Measurements from ENCODE around the gene PIF1. TPM values are rescaled to one million over a fixed set of nuclear protein-coding genes. Genes with fewer than 3 reads are reported as not detected.
A peak's percentile ranks its signal among the peaks of the same experiment; 100 is the strongest.

Gene PIF1
- total and polyA plus RNA-seq, 5 donors from 2014 or later, result 0.07 to 0.37 (median 0.29) TPM; not detected in 1

DNA sequence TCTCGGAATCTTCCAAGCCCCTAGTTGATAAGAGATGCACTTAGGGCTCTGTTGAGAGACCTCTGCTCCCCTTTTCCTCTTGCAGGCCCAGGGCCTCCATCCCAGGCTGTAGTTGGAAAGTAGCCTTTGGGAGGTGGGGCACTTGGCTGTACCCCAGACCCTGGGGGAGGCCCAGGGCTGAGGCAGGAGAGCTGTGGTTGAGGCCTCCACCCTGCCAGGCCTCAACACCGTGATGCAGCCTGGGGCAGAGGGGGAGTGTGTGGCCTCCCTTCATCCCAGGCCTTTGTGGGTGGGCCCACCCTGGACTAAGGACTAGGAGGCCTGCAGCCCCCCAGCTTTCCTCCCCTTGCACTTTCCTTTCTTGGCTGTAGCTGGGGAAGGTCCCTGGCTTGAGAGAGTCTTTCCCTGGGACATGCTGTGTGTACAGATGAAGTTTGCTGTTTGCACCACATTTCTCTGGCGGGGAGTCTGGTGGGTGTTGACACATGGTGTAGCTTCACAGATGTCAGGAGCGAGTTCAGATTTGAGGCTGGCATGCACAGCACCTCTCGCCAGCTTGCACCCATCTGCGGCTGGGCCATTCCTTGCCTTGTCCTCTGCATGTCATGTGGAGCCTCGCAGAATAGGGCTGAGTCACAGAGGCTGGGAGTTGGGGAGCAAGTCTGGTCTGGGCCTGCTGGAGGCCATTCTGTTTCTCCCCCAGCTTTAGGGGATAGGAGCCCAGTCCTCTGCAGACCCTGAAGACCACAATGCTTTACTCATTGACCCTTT lies 29.9 kb upstream of the PIF1 start:
- Histone ChIP-seq H3K4me3 (ENCODE audit: low read depth, low read length) (no peak overlapping the region), H3K27ac (ENCODE audit: insufficient read depth, low read length, poor library complexity, severe bottlenecking) (no peak overlapping the region), H3K36me3 (ENCODE audit: control insufficient read depth, insufficient read depth, low read length) (peaks cover 80% of the 10 kb centered on the region), H3K27me3 (ENCODE audit: control insufficient read depth, insufficient read depth, low read length) (no peaks in the 10 kb centered on the region), H3K9me3 (ENCODE audit: control insufficient read depth in 2 of 2, low read length in 2 of 2) (no peaks in the 10 kb centered on the region), H3K4me1 (ENCODE audit: control insufficient read depth, insufficient read depth, low read length, poor library complexity, severe bottlenecking) (peaks cover 27% of the 10 kb centered on the region)
- Mint-ChIP-seq H3K4me3 (no peak overlapping the region), H3K9me3 (peaks cover 0 to 2% (median 0%) of the 10 kb centered on the region in 7 donors), H3K36me3 (peaks cover 22% of the 10 kb centered on the region), H3K4me1 (peaks cover 9 to 72% (median 54%) of the 10 kb centered on the region in 4 donors), H3K27me3 (peaks cover 5% of the 10 kb centered on the region), H3K27ac (peak overlapping the region; percentile 54 to 87 (median 73))
- ATAC-seq (ENCODE audit: low read depth in 2 of 2), result no peak
- DNase-seq, result no peak

- Mint-ChIP-seq H3K27ac (peak overlapping the region in 2 of 3 donors; percentile 31 to 54), H3K4me1 (peaks cover 11 to 76% (median 56%) of the 10 kb centered on the region in 4 donors), H3K36me3 (peaks cover 29% of the 10 kb centered on the region), H3K9me3 (peaks cover 0 to 2% (median 0%) of the 10 kb centered on the region in 7 donors), H3K4me3 (no peak overlapping the region), H3K27me3 (peaks cover 5% of the 10 kb centered on the region)
- Histone ChIP-seq H3K36me3 (ENCODE audit: control insufficient read depth, insufficient read depth, low read length) (peaks cover 79% of the 10 kb centered on the region), H3K4me1 (ENCODE audit: control insufficient read depth, insufficient read depth, low read length, poor library complexity, severe bottlenecking) (peaks cover 27% of the 10 kb centered on the region), H3K27me3 (ENCODE audit: control insufficient read depth, insufficient read depth, low read length) (no peaks in the 10 kb centered on the region), H3K4me3 (ENCODE audit: low read depth, low read length) (no peak overlapping the region), H3K27ac (ENCODE audit: insufficient read depth, low read length, poor library complexity, severe bottlenecking) (no peak overlapping the region), H3K9me3 (ENCODE audit: control insufficient read depth in 2 of 2, low read length in 2 of 2) (no peaks in the 10 kb centered on the region)
- no peak for DNase-seq
- ATAC-seq (ENCODE audit: low read depth in 2 of 2), result no peak
Observed at GRCh38 chr15:64854526-64854925, 29.1 kb upstream of the PIF1 start.

- H3K27ac ChIP-seq (ENCODE audit: insufficient read depth, low read length, poor library complexity, severe bottlenecking), result no peak overlapping the region
- Mint-ChIP-seq H3K27me3 (peaks cover 5% of the 10 kb centered on the region), H3K9me3 (peaks cover 0 to 2% (median 0%) of the 10 kb centered on the region in 7 donors), H3K4me3 (peak overlapping the region in 1 of 4 donors; percentile 18), H3K36me3 (peaks cover 29% of the 10 kb centered on the region), H3K4me1 (peaks cover 11 to 76% (median 56%) of the 10 kb centered on the region in 4 donors), H3K27ac (no peak overlapping the region)
- peaks cover 27% of the 10 kb centered on the region for H3K4me1 ChIP-seq (ENCODE audit: control insufficient read depth, insufficient read depth, low read length, poor library complexity, severe bottlenecking)
- DNase-seq (no peak), ATAC-seq (ENCODE audit: low read depth in 2 of 2) (no peak)
- H3K4me3 ChIP-seq (ENCODE audit: low read depth, low read length), result no peak overlapping the region
- H3K27me3 ChIP-seq (ENCODE audit: control insufficient read depth, insufficient read depth, low read length), result no peaks in the 10 kb centered on the region
- H3K9me3 ChIP-seq (ENCODE audit: control insufficient read depth in 2 of 2, low read length in 2 of 2), result no peaks in the 10 kb centered on the region
- H3K36me3 ChIP-seq (ENCODE audit: control insufficient read depth, insufficient read depth, low read length), result peaks cover 76% of the 10 kb centered on the region
Observed at GRCh38 chr15:64854041-64854440, 28.6 kb upstream of the PIF1 start.

GRCh38 chr15:64851503-64851840 lies 26.0 kb upstream of the PIF1 start:
- H3K27me3 Mint-ChIP-seq, result peaks cover 5% of the 10 kb centered on the region
- ATAC-seq (ENCODE audit: low read depth in 2 of 2) (no peak), DNase-seq (no peak)
- Histone ChIP-seq H3K4me3 (ENCODE audit: low read depth, low read length) (no peak overlapping the region), H3K4me1 (ENCODE audit: control insufficient read depth, insufficient read depth, low read length, poor library complexity, severe bottlenecking) (peaks cover 26% of the 10 kb centered on the region), H3K27me3 (ENCODE audit: control insufficient read depth, insufficient read depth, low read length) (no peaks in the 10 kb centered on the region), H3K9me3 (ENCODE audit: control insufficient read depth in 2 of 2, low read length in 2 of 2) (no peaks in the 10 kb centered on the region), H3K27ac (ENCODE audit: insufficient read depth, low read length, poor library complexity, severe bottlenecking) (no peak overlapping the region), H3K36me3 (ENCODE audit: control insufficient read depth, insufficient read depth, low read length) (peaks cover 68% of the 10 kb centered on the region)
- H3K4me3 Mint-ChIP-seq, result no peak overlapping the region
- peaks cover 0 to 2% (median 0%) of the 10 kb centered on the region in 7 donors for H3K9me3 Mint-ChIP-seq
- peaks cover 11 to 75% (median 57%) of the 10 kb centered on the region in 4 donors for H3K4me1 Mint-ChIP-seq
- peak overlapping the region; percentile 21 to 86 (median 78) for H3K27ac Mint-ChIP-seq
- H3K36me3 Mint-ChIP-seq, result peaks cover 37% of the 10 kb centered on the region

DNA sequence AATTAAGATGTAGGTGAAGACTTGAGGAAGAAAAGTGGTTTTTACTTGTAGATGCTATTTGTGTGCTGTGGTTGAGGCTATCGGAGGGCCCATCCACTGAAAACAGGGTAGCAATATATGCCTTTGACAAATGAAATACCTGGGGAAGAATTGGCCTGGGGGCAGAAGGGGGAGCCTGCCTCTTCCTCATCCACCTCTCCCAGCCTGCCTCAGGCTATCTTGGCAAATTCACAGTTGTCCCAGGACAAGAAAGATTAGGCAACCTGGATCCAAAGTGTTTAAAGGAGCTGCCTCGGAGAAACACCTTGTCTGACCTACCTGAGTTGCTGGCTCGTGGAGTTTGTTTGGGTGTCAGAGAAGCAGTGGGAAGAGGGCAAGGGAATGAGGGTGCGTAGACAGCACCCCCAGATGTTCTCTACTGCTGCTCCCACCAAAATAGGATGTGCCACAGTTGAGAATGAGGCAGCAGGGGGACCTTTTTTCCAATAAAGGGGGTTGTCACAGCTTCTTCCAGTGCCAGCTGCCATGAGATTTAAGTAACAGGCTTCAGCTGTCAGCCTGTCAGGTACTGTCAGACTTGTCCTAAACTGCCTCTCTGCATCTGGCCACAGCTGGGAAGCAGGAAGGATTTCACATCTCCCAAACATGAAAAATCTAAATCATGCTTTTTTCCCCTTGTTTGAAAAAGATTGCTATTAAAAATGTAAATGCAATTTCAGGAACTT lies 25.5 kb upstream of the PIF1 start:
- Mint-ChIP-seq H3K27ac (peak overlapping the region in 2 of 3 donors; percentile 21 to 52), H3K36me3 (peaks cover 33% of the 10 kb centered on the region), H3K4me3 (peak overlapping the region in 2 of 4 donors; percentile 54 to 69), H3K4me1 (peaks cover 6 to 74% (median 54%) of the 10 kb centered on the region in 4 donors), H3K27me3 (peaks cover 5% of the 10 kb centered on the region), H3K9me3 (peaks cover 0 to 2% (median 0%) of the 10 kb centered on the region in 7 donors)
- Histone ChIP-seq H3K9me3 (ENCODE audit: control insufficient read depth in 2 of 2, low read length in 2 of 2) (no peaks in the 10 kb centered on the region), H3K4me1 (ENCODE audit: control insufficient read depth, insufficient read depth, low read length, poor library complexity, severe bottlenecking) (peaks cover 27% of the 10 kb centered on the region), H3K4me3 (ENCODE audit: low read depth, low read length) (no peak overlapping the region), H3K27me3 (ENCODE audit: control insufficient read depth, insufficient read depth, low read length) (no peaks in the 10 kb centered on the region), H3K27ac (ENCODE audit: insufficient read depth, low read length, poor library complexity, severe bottlenecking) (no peak overlapping the region), H3K36me3 (ENCODE audit: control insufficient read depth, insufficient read depth, low read length) (peaks cover 63% of the 10 kb centered on the region)
- ATAC-seq (ENCODE audit: low read depth in 2 of 2) (no peak), DNase-seq (no peak)

GRCh38 chr15:64847876-64848716 lies 22.6 kb upstream of the PIF1 start:
- Histone ChIP-seq H3K27me3 (ENCODE audit: control insufficient read depth, insufficient read depth, low read length) (no peaks in the 10 kb centered on the region), H3K4me3 (ENCODE audit: low read depth, low read length) (no peak overlapping the region), H3K9me3 (ENCODE audit: control insufficient read depth in 2 of 2, low read length in 2 of 2) (no peaks in the 10 kb centered on the region), H3K4me1 (ENCODE audit: control insufficient read depth, insufficient read depth, low read length, poor library complexity, severe bottlenecking) (peaks cover 48% of the 10 kb centered on the region), H3K36me3 (ENCODE audit: control insufficient read depth, insufficient read depth, low read length) (peaks cover 39% of the 10 kb centered on the region), H3K27ac (ENCODE audit: insufficient read depth, low read length, poor library complexity, severe bottlenecking) (no peak overlapping the region)
- peaks cover 28% of the 10 kb centered on the region for H3K36me3 Mint-ChIP-seq
- H3K9me3 Mint-ChIP-seq, result peaks cover 0 to 2% (median 0%) of the 10 kb centered on the region in 7 donors
- H3K4me3 Mint-ChIP-seq, result peak overlapping the region in 2 of 4 donors; percentile 21 to 45
- peaks cover 5% of the 10 kb centered on the region for H3K27me3 Mint-ChIP-seq
- H3K4me1 Mint-ChIP-seq, result peaks cover 17 to 77% (median 60%) of the 10 kb centered on the region in 4 donors
- DNase-seq, result no peak
- ATAC-seq (ENCODE audit: low read depth in 2 of 2), result no peak
- H3K27ac Mint-ChIP-seq, result peak overlapping the region in 2 of 3 donors; percentile 41 to 90

- ATAC-seq (ENCODE audit: low read depth in 2 of 2) (no peak), DNase-seq (no peak)
- H3K4me3 ChIP-seq (ENCODE audit: low read depth, low read length), result no peak overlapping the region
- H3K9me3 ChIP-seq (ENCODE audit: control insufficient read depth in 2 of 2, low read length in 2 of 2), result no peaks in the 10 kb centered on the region
- Mint-ChIP-seq H3K4me3 (peak overlapping the region in 2 of 4 donors; percentile 39 to 92), H3K27me3 (peaks cover 5% of the 10 kb centered on the region), H3K9me3 (peaks cover 0 to 2% (median 0%) of the 10 kb centered on the region in 7 donors), H3K4me1 (peaks cover 17 to 84% (median 65%) of the 10 kb centered on the region in 4 donors), H3K36me3 (peaks cover 28% of the 10 kb centered on the region), H3K27ac (peak overlapping the region in 1 of 3 donors; percentile 41)
- no peaks in the 10 kb centered on the region for H3K27me3 ChIP-seq (ENCODE audit: control insufficient read depth, insufficient read depth, low read length)
- H3K27ac ChIP-seq (ENCODE audit: insufficient read depth, low read length, poor library complexity, severe bottlenecking), result no peak overlapping the region
- peaks cover 39% of the 10 kb centered on the region for H3K36me3 ChIP-seq (ENCODE audit: control insufficient read depth, insufficient read depth, low read length)
- H3K4me1 ChIP-seq (ENCODE audit: control insufficient read depth, insufficient read depth, low read length, poor library complexity, severe bottlenecking), result peaks cover 55% of the 10 kb centered on the region
Observed at GRCh38 chr15:64847448-64847847, 22.0 kb upstream of the PIF1 start.
